Endodermal cell (in vitro differentiated cells): ENCODE measurements around the gene KRT9. TPM values are rescaled to one million over a fixed set of nuclear protein-coding genes. Genes with fewer than 3 reads are reported as not detected.
"Not testable (repeated sequence)": the region's sequence is repeated elsewhere in the genome, so short reads cannot be mapped to it uniquely, and the experiment has no call there.

Source experiments
- DNase-seq: peaks from one replicate; pipeline ENCODE4 v3.0.0-alpha.2; 2017
- H3K27ac ChIP-seq: 2 replicates; pipeline ENCODE4 v1.5.1; 2013; ENCODE audit warnings: mild to moderate bottlenecking, low read depth, low read length, moderate library complexity
- H3K27me3 ChIP-seq: 2 replicates; pipeline ENCODE4 v1.6.1; 2013; ENCODE audit warnings: mild to moderate bottlenecking, low read length, moderate library complexity; ENCODE audit not compliant: insufficient read depth, control insufficient read depth, poor library complexity, severe bottlenecking
- H3K36me3 ChIP-seq: 2 replicates; pipeline ENCODE4 v1.7.0; 2013; ENCODE audit warnings: mild to moderate bottlenecking, low read length, moderate library complexity; ENCODE audit not compliant: control insufficient read depth, insufficient read depth
- H3K4me1 ChIP-seq: one replicate; pipeline ENCODE4 v1.7.0; 2013; ENCODE audit warnings: low read length; ENCODE audit not compliant: control insufficient read depth, insufficient read depth
- H3K4me3 ChIP-seq: 2 replicates; pipeline ENCODE4 v1.5.1; 2013; ENCODE audit warnings: mild to moderate bottlenecking, low read length, moderate library complexity
- H3K9ac ChIP-seq: 2 replicates; pipeline ENCODE4 v1.6.1; 2013; ENCODE audit warnings: mild to moderate bottlenecking, low read length, moderate library complexity; ENCODE audit not compliant: poor library complexity, severe bottlenecking; ENCODE audit errors: extremely low read depth
- H3K9me3 ChIP-seq: 2 replicates; pipeline ENCODE4 v1.6.1; 2013; ENCODE audit warnings: mild to moderate bottlenecking, low read length, moderate library complexity; ENCODE audit not compliant: control insufficient read depth
- H3K27ac Mint-ChIP-seq: 2 replicates; pipeline ENCODE4 v1.8.0; 2020; ENCODE audit warnings: mixed read lengths
- H3K27me3 Mint-ChIP-seq: 2 replicates; pipeline ENCODE4 v1.8.0; 2021; ENCODE audit warnings: mild to moderate bottlenecking, mixed read lengths; ENCODE audit not compliant: insufficient read depth
- H3K36me3 Mint-ChIP-seq: 2 replicates; pipeline ENCODE4 v1.8.0; 2020; ENCODE audit warnings: low read depth, mixed read lengths
- H3K4me1 Mint-ChIP-seq: 2 replicates; pipeline ENCODE4 v1.8.0; 2020; ENCODE audit warnings: mixed read lengths
- H3K4me3 Mint-ChIP-seq: 2 replicates; pipeline ENCODE4 v1.8.0; 2020; ENCODE audit warnings: mild to moderate bottlenecking, moderate library complexity, mixed read lengths
- H3K9me3 Mint-ChIP-seq: 2 replicates; pipeline ENCODE4 v1.8.0; 2020; ENCODE audit warnings: mild to moderate bottlenecking, mixed read lengths
- WGBS, 2 experiments: methylation state at CpG; one replicate each; pipeline versions ENCODE4 v1.1.5 to v1.1.7; 2013; ENCODE audit warnings: missing lambda C conversion rate in 2 of 2, mixed read lengths in 1 of 2; ENCODE audit not compliant: insufficient coverage in 1 of 2, insufficient read length in 1 of 2; 5-methylcytosine and 5-hydroxymethylcytosine counted together
- total RNA-seq, 2 donors: library from RNA; stranded (reverse); fragmentation: NEBNext Ultra II Directional in 1 of 2; extraction: Animal tissue kit (Norgen Biotek cat#: 25700) in 1 of 2; gene quantifications; 2 replicates in 1 of 2; 3 replicates in 1 of 2; pipeline ENCODE4 v1.2.1, GENCODE V29; 2021
- TF ChIP-seq, protein P1 (sequence below): fragments of 200-600 bp; sonication (generic); conservative IDR thresholded peaks from 2 replicates; pipeline ENCODE4 v1.5.0; 2021; ENCODE audit warnings: antibody characterized with exemption, mild to moderate bottlenecking

Gene KRT9
- total RNA-seq, 2 donors from 2014 or later: not detected

DNA sequence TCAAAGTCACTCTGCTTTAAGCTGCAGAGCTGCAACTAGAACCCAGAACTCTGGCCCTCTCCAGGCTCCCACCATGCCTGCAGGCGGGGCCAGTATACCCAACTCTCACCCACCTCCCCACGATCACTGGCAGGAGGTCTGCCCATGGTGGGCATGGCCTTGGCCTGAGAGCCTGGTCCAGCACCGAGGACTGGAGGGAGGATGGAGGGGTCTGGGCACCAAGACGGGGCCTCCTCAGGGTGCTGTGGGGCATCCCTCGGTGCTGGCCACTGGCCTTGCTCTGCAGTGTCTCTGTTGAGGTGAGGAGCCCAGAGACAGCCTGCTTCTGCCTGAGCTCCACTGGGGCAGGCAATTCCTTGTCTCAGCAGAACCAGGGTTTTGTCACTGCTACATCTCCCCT, 42.2 kb upstream of the KRT9 start:
- 89% methylated on average over 5 of the region's 5 CpGs; no CpG with 5 or more reads in 1 of the 2 experiments for WGBS, 2 experiments
- H3K36me3 Mint-ChIP-seq: no peaks in the 10 kb centered on the region
- H3K4me1 Mint-ChIP-seq: peaks cover 6% of the 10 kb centered on the region

DNA sequence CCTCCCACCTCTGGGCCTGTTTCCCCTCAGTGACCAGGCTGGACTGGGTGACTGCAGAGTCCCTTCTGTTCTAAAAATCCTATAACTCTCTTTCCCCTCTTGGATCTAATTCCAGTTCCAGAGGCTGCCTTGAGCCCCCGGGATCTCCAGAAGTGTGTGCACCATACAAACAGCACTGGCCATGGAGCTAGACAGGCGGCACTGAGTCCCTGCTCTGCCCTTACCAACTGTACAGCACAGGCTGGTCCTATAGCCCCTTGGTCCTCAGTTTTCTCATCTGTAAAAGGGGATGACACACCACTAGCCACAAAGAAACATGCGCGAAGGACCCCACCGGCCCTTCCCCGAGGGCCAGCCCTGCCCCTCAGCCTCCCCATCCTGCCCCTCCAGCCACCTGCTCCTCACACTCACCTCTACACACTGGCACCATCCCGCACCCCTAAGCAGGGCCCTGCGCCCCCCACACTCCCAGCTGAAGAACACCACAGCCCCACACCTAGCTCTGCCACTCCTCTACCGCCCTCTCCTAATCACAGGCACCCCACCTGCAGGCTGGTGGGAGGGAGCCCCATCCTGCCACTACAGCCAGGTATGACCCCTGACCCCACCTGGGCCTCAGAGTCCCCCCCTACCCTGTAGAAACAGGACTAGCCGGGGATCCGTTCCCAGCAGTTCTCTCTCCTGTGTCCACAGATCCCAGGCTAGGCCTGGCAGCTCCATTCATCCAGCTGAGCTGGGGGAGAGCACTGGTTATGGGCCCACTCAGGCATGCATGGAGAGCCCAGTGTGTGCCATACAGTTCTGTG, 41.6 kb upstream of the KRT9 start:
- peaks cover 2% of the 10 kb centered on the region for H3K27me3 Mint-ChIP-seq

More for the DNA sequence above, 42.2 kb upstream of the KRT9 start:
- Mint-ChIP-seq H3K27ac (no peak overlapping the region), H3K9me3 (no peaks in the 10 kb centered on the region), H3K4me3 (no peak overlapping the region), H3K27me3 (peaks cover 2% of the 10 kb centered on the region)
- Histone ChIP-seq H3K9me3 (no peaks in the 10 kb centered on the region), H3K4me3 (no peak overlapping the region), H3K27me3 (no peaks in the 10 kb centered on the region), H3K4me1 (no peaks in the 10 kb centered on the region), H3K27ac (no peak overlapping the region), H3K9ac (no peak overlapping the region), H3K36me3 (no peaks in the 10 kb centered on the region)
- DNase-seq: peak; percentile 45
- TF ChIP-seq, protein P1, sequence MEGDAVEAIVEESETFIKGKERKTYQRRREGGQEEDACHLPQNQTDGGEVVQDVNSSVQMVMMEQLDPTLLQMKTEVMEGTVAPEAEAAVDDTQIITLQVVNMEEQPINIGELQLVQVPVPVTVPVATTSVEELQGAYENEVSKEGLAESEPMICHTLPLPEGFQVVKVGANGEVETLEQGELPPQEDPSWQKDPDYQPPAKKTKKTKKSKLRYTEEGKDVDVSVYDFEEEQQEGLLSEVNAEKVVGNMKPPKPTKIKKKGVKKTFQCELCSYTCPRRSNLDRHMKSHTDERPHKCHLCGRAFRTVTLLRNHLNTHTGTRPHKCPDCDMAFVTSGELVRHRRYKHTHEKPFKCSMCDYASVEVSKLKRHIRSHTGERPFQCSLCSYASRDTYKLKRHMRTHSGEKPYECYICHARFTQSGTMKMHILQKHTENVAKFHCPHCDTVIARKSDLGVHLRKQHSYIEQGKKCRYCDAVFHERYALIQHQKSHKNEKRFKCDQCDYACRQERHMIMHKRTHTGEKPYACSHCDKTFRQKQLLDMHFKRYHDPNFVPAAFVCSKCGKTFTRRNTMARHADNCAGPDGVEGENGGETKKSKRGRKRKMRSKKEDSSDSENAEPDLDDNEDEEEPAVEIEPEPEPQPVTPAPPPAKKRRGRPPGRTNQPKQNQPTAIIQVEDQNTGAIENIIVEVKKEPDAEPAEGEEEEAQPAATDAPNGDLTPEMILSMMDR: no peak

DNA sequence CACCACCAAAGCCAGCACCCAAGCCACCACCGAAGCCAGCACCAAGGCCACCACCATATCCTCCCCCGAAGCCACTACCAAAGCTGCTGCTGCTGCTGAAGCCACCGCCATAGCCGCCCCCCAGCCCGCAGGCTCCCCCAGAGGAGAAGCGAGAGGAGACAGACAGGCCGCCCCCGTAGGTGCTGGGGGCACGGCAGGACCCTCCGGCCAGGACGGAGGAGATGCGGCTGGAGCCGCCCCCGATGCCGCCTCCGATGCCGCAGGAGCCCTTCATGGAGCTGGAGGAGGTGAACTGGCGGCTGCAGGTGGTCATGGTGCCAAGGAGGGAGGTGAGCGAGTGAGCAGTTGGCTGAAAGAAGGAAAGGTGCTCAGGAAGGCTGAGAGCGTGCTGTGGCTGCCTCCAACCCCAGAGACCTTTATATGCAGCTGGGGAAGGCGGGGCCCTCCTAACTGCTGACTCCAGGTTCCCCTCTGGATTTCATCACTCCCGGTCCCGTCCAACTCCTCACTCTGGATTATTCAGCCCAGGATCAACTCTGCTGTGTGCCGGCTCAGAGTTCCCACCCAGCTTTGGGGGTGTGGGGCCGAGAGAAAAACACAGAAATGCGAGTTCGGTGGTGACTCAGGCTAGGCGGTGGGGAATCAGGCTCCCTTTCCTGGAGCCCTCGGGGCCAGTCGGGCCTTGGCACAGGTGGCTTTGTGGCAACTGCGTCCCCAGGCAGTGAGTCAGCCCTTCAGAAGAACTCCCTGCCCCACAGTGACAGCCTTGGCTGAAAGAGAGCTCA, 40.7 kb upstream of the KRT9 start, which contains the start of gene KRT16:
TSS of gene KRT16 (minus strand) at position 392 of the 785 bp plus-strand sequence. CDS start at position 313, 79 bp downstream.
- not testable (repeated sequence) for H3K36me3 Mint-ChIP-seq, H3K4me1 Mint-ChIP-seq, H3K4me3 Mint-ChIP-seq, H3K36me3 ChIP-seq, H3K9me3 Mint-ChIP-seq, H3K27ac ChIP-seq, H3K4me1 ChIP-seq, H3K9ac ChIP-seq, H3K27me3 ChIP-seq, H3K27ac Mint-ChIP-seq, H3K27me3 Mint-ChIP-seq, H3K4me3 ChIP-seq, H3K9me3 ChIP-seq
- WGBS, 2 experiments: 71 to 87% methylated on average over 10 to 31 of the region's 31 CpGs
- DNase-seq: peak; percentile 54

More for the DNA sequence above, 41.6 kb upstream of the KRT9 start:
- Mint-ChIP-seq H3K27ac (no peak overlapping the region), H3K4me1 (peaks cover 6% of the 10 kb centered on the region), H3K9me3 (no peaks in the 10 kb centered on the region), H3K36me3 (no peaks in the 10 kb centered on the region), H3K4me3 (no peak overlapping the region)
- DNase-seq: peak; percentile 38
- Histone ChIP-seq H3K4me1 (no peaks in the 10 kb centered on the region), H3K9ac (no peak overlapping the region), H3K36me3 (no peaks in the 10 kb centered on the region), H3K27ac (no peak overlapping the region), H3K27me3 (no peaks in the 10 kb centered on the region), H3K9me3 (no peaks in the 10 kb centered on the region), H3K4me3 (no peak overlapping the region)
- TF ChIP-seq, protein P1: no peak
- WGBS, 2 experiments: 83 to 87% methylated on average over 8 to 11 of the region's 11 CpGs
